Kidney glomerular epithelial cell (primary cell): ENCODE results near the gene CTTNBP2NL.

ENCODE experiments used
- DNase-seq: peaks from one replicate; lab custom pipeline; 2025; lab: John Stamatoyannopoulos, UW

The CTTNBP2NL gene

DNA sequence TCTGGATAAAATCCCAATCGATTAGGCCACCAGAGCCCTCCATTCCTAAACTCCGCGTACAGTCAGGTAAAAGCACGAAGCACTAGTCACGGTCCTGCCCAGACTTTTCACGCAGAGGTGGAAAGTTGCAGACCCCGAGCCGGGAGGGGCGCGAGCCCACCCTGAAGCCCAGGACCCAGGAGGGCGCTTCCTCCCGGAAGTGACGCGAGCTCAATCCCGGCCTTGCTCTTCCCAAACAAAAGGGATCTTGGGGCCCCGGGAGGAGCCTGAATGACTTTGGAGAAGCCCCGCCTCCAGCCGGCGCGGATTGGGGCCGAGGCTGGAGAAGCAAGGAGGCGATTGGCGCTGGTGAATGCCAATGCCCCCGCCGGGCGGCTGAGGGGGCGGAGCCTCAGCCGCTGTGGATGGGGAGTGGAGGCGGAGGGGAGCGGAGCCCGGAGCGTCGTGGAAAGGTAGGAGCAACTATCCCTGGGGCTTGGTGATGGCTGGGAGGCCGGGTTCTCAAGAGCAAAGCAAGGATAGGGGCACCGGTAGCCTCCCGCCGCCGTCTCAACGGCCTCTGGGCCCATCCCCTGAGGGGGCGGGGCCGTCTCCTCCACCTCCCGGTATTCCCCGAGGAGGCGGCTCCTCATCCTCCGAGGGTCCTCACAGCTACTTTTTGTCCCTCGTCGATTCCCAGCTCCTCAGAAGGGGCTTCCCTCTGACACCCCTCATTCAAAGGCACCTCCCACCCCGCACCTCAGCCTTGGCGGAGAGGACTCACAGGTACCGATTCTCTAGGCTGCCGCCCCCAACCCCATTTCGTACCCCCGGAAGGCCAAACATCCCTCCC, at the start of gene CTTNBP2NL:
Gene CTTNBP2NL (plus strand): TSS at position 394 of the 832 bp plus-strand sequence. CDS start 19,952 bp downstream, outside the sequence.
- DNase-seq, result peak; percentile 94

DNA sequence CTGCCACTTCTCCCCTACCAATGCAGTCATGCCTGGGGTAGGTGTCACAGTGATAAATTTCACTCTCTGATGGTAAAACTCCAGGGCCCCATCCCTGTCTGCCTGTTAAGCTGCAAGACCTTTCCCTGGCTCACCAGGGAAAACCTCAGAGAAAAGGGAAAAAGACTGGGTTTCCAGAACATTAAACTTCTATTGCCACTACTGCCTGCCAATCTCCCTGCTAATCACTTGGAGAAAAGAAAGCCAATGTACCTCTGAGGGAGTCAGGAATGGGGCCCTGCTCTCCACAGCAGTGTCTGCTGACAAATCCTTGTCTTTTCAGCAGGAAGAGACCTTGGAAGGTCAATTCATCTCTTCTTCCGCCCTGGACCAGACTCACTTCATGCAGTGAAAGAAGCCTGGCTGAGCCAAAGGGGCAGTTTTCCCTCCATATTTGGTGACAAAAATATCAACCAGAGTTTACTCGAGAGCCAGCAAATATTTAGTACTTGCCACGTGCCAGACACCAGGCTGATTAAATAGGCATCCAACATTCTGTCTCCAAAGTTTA, 49.1 kb upstream of the CTTNBP2NL start:
- DNase-seq, result no peak

DNA sequence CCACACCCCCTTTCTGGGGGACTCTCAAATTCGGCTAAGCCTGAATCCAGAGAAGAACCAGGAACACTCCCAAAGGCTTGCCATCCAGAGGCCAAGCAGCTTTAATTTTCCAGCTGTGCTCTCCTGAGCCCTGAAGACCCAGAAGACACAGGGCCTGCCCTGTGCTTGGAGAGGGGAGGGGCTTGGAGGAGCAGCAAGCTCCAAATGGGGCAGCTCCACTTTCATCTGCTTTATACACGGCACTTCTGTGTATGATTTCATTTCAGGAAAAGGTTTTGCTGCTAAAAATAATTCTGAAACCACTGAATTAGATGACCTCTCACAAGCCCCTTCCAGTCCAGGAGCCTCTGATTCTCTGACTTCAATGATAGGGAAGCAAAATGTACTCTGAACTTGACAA, 39.2 kb upstream of the CTTNBP2NL start:
- no peak for DNase-seq

DNA sequence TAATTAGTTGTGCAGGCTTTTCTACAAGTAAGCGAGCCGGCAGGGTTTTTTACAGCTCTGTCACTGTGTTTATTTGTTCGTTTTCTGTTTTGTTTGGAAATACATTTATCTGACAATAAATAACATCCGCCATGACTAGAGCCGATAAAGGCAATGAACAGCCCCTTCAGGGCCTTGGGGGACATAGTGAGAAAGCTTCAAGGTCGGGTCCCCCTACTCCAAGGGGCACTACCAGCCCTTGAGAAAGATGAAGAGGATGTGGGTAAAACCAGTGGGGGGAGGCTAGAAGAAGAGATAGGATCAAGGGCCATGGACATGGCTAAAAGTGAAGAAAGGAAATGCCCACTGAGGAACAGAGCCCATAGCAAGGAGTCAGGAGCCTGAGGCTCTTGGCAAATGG, 38.5 kb upstream of the CTTNBP2NL start:
- DNase-seq, result no peak

- no peak for DNase-seq
Measured at GRCh38 chr1:112358061-112358770, 37.8 kb upstream of the CTTNBP2NL start.

DNA sequence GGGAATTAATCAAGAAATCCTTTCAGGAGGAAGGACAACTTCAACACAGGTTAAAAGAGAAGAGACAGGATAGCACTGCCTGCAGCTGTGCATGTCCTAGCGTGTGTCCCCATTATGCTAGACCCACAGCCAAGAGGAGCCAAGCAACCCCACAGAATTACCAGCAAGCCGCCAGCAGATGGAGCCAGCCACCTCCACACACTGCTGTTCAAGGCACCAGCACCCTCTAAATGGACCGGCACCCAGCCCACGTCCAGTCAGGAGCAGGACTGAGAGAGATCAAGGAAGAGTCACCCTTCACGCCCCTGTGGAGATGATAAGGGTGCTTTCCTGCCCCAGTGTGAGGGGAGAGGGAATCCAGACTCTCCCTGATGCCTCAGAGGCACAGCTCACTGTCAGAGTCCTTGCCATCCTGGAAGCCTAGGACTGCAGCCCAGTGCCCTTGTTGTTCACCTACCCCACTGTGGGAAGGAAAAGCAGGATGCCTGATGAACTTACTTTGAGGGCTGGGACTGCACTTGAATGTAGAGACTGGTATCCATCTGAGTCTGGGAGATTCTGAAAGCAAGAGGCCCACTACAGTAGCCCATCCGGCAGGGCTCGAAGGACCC, 37.1 kb upstream of the CTTNBP2NL start:
- peak; percentile 37 for DNase-seq

- DNase-seq, result peak; percentile 20
Measured at GRCh38 chr1:112359961-112360767, 35.9 kb upstream of the CTTNBP2NL start.

DNA sequence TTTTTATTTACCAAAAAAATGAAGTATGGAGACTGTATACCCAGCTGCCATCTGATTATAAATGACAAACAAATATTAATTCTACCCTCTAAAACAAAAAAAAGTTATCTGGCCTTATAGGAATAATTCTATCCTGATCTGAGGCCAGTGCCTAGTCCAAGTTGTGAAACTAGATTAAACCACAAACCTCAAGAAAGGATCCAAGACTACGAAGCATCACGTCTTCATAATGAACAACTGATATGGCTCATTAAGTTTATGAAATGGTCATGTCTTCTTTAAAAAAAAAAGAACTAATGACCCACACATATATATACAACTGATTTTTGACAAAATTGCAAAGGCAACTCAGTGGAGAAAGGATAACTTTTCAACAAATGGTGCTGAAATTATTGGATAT, 32.4 kb upstream of the CTTNBP2NL start:
- DNase-seq, result no peak

DNA sequence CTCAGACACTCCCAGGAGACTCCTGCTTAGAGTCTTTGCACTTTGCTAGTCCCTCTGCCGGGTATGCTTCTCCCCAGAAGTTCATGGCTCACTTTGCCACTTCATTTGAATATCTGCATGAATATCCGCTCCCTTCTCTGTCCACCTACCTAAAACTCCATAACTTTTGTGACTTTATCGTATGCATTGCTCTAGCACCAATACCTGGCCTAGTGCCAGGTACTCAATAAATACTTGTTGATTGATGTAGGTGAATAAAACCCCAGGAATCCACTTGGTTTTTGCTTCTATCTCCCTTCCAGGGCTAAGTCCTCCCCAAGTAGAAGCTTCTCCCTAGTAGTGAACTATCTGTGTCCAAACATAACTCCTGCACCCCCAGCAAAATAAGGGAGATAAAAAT, 27.8 kb upstream of the CTTNBP2NL start:
- DNase-seq, result no peak

DNA sequence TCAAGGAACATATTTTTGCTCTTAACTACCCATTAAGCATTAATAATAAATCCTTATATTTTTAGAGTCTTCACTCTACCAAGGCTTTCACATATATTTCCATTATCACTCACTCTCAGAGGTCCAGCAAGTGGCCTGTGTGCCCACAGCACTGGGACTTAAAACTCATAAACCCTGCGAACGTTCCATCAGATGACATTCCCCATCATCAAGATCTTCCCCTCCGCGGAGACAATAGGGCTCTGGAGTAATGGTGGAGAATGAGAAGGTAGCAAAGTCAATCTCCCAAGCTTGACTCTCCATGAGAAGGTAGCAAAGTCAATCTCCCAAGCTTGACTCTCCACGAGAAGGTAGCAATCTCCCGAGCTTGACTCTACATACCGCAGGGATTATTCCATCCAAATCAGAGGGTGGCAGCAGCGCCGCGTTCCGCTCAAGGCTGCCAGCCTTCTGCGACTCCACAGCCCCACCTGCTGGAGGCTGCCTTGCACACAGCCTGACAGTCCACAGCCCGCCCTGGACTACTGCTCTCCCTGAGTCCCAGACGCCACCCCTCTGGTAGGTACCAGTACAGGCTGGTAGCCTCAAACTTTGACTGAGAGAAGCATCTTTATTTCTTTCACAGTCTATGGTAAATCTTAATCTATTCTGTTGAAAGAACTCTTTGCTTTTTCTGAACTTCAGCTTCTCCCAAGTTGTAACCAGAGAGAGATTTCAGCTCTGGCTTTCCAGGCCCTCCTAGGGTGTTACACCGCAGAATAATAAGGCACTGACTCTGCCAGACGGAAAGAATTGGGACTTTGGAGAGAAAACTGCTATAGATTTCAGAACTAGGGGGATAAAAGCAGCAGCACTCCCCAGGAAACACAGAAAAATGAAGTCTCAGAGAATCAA, 26.4 kb upstream of the CTTNBP2NL start:
- peak; percentile 84 for DNase-seq

- DNase-seq, result no peak
Measured at GRCh38 chr1:112370996-112371395, 25.0 kb upstream of the CTTNBP2NL start.

DNA sequence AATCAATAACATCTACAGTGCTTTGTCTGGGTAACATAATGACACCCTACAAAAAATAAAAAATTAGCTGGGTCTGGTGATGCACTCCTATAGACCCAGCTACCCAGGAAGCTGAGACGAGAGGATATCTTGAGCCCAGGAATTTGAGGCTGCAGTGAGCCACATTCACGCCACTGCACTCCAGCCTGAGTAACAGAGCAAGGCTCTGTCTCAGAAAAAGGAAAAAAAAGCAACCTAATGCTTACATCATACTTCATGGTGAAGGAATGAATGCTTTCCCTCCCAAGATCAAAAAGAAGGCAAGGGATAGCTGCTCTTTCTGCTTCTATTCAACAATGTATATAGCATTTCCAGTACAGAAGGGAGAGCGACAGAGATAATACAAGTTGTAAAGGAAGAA, 24.2 kb upstream of the CTTNBP2NL start:
- DNase-seq, result no peak

DNA sequence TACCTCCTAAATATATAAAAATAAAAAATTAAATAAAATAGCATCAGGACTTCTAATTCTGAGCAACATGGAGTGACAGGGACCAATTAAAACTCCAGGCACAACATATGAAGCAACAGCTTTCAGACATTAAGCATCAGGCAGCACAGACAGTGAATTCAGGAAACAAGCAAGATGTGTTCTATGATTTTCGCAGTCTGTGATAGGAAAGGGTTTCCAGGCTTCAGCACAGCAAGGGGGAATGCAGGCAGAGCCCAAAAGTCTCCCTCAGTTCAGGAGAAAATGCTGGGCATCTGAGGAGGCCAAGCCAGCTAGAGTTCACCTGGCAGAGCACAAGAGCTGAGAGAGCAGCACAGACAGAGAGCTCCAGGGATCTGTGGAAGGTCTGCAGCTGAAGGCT, 22.2 kb upstream of the CTTNBP2NL start:
- no peak for DNase-seq

DNA sequence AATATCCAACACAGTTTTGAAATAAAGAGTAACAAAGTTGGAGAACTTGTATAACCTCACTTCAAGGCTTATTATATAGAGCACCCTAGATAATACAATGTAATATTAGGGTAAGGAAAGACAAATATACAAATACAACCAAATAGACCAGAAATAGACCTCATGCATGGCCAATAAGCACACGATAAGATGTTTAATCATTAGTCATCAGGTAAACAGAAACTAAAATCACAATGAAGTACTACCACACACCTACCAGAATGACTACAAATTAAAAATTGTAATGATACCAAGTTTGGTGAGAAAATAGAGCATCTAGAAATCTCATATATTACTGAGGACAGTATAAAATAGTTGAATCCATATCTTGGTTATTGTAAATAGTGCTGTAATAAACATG, 20.3 kb upstream of the CTTNBP2NL start:
- no peak for DNase-seq

- DNase-seq, result no peak
Measured at GRCh38 chr1:112380356-112380755, 15.7 kb upstream of the CTTNBP2NL start.

GRCh38 chr1:112381324-112382076, 14.5 kb upstream of the CTTNBP2NL start:
- no peak for DNase-seq

DNA sequence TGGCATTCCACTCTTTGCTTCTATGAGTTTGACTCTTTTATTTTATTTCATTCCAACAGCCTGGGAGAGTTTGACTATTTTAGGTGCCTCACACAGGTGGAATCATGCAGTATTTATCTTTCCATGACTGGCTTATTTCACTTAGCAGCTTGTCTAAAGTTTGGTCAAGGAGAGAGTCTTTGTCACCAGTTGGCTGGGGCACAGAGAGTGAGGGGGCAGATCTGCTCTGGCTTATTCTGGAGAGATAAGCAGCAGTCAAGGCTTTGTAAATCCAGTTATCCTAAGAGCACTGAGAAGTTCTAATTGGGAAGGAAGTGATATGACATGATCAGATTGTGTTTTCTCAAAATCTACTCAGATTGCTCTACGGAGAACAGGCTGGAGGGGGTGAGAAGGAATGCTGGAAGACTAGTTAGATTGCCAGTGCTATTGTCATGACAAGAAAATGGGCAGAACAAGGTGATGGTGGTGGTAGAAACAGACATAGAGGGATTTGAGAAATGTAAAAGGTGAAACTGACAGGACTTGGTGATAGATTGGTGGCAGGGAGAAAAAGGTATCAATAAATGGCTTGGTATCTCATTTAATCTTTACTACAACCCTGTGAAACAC, 12.1 kb upstream of the CTTNBP2NL start:
- DNase-seq, result no peak

- no peak for DNase-seq
Measured at GRCh38 chr1:112386024-112386723, 9.8 kb upstream of the CTTNBP2NL start.
